HG02571 (cell line): ENCODE results near the gene ARMCX4.
"Not testable (repeated sequence)": the region's sequence is repeated elsewhere in the genome, so short reads cannot be mapped to it uniquely, and the experiment has no call there.

Source experiments
- ATAC-seq: cut with Tn5 transposase; IDR thresholded peaks from one replicate; pipeline ENCODE4 v1.9.1; 2021; ENCODE audit warnings: mild to moderate bottlenecking, moderate library complexity; ENCODE audit not compliant: unreplicated experiment

Gene ARMCX4

DNA sequence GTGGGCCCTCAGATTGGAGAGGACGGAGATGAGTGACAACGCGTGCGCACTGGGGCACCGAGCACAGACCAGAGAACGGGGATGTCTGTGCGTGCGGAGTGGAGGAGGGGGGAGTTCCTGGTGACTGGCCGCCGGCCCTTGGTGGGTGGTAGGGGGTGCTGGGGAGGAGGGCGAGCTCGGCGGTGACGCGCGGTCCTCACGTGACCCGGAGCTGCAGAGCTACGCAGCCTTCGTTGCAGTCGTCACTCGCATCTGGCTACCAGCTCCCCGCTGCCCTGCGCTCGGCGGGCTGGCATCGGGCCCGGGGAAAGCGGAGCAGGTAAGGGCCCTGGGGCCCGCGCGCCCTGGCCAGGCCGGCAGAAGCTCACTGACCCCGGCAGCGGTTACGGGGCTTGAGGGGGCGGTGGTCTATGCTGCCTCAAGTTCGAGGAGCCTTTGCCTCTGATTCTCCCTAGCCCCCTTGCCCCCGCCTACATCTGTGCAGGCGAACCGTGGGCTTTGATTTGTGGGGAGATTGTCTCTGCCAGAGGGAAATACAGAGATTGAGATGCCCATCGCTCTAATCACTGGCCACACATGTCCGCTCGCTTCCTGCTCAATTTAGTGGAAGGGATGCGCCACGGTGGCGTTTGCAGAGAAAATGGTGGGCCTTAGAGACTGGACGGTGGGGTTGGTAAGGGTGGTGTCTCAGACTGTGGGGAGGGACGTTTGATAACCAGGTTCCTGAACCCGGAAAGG lies at the start of gene ARMCX4:
ARMCX4 (plus strand) TSS at position 245 of the 738 bp plus-strand sequence. CDS start 3,134 bp downstream, outside the sequence.
- no peak for ATAC-seq

DNA sequence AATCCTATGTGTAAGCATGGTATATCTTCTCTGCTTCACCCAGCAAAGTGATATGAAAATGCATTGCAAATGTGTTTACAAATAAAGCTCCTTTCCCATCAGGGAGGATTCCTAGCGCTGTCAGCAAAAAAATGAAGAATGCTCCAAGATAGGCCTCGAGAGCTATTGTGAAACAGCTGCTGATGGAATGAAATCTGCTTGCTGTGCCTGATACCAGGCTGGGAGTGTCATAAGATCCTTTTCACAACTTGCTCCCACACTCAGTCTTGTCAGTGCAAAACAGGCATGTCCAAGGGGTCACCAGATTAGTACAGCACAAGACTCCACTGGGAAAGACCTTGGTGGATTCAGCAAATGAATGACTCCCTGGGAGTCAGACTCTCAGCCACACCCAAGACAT lies 43.2 kb upstream of the ARMCX4 start:
- ATAC-seq, result no peak

DNA sequence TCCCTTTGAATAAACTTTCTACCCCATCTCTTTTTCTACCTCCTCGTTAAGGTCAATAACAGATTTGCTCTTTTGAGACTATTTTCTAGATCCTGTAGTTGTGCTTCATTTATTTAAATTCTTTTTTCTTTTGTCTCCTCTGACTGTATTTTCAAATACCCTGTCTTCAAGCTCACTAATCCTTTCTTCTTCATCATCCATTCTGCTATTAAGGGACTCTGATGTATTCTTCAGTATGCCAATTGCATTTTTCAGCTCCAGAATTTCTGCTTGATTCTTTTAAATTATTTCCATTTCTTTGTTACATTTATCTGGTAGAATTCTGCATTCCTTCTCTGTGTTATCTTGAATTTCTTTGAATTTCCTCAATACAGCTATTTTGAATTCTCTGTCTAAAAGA lies 36.0 kb upstream of the ARMCX4 start:
- ATAC-seq, result no peak

DNA sequence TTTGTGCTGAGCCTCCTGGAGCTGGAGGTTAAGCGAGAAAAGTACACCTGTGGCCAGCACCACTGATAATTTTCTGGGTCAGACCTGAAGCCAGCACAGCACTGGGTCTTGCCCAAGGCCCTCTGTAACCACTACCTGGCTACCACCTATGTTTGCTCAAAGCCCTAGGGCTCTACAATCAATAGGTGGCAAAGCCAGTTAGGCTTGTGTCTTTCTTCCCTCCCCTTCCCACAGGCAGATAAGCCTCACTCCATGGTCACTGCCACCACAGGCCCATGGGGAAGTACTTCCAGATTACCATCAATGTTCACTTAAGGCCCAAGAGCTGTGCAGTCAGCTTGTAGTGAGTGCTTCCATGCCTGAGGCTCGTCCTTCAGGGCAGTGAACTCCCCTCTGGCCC lies 35.2 kb upstream of the ARMCX4 start:
- ATAC-seq, result no peak

DNA sequence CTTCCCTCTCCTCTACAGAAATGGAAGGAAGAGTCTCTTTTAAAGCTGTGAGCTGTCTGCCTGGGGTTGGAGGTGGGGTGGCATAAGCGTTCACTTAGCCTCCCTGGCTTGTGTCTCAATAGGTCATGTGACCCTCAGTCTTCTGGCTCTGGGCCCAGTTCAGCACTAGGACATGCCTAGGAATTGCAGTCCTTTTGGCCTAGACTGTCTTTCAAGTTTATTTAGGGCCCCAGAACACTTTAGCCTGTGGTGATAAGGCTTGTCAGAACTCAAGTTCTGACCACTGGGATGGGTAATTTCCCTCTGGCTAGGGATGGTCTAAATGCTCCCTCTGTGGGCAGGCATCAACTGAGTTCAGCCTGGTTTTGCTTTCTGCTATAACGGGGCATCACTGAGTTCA lies 34.3 kb upstream of the ARMCX4 start:
- ATAC-seq, result no peak

DNA sequence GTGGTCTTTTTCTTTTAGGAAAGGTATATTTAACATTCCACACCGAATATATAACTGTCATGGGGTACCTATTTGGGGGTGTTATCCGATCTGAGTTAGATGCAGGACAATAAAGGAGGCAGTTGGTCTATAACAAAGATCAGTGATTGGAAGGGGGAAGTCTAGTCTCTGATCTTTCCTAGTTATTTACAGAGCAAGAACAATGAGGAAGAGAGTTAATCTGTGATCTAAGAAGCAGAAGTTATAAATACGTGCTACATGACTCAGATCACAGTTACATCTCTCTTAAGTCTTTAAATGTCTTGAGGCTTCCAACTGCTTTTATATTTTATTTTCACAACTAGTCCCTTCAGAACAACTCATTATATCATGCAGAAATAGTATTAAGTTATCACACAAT lies 33.2 kb upstream of the ARMCX4 start:
- ATAC-seq, result no peak

DNA sequence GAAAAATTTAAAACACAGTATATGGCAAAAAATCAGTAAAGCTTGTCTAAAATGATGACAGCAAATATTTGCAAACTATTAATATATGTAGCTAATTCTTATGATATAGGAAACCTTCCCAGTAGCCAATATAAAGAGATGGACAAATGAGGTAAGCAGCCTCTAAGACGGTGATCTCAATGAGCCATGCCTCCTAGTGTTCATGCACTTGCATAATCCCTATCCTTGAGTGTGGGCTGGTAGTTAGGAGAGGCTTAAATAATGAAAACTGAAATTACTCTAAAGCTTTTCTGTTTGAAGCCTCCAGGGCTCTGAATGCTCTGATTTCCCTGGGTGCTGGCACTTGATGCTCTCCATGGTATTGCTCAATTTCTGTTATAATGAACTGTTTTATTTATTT lies 24.6 kb upstream of the ARMCX4 start:
- no peak for ATAC-seq

DNA sequence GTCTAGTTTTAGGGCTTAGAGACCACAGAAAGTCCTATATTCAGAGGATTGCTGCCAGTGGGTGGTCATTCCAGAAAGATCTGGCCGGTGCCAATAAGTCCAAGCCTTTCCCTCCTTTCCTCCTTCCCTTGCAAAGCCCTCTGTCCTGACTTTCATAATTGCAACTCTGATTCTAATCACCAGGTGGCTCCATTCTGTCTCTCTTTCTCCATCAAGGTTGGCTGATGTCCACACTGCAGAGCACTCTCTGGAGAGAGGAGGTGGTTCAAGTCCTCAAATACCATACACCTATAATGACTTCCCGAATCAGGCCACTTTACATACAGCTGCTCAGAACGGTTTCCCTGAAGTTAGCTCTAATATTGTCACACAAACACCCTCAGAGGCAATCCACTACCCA lies 22.4 kb upstream of the ARMCX4 start:
- ATAC-seq, result no peak

DNA sequence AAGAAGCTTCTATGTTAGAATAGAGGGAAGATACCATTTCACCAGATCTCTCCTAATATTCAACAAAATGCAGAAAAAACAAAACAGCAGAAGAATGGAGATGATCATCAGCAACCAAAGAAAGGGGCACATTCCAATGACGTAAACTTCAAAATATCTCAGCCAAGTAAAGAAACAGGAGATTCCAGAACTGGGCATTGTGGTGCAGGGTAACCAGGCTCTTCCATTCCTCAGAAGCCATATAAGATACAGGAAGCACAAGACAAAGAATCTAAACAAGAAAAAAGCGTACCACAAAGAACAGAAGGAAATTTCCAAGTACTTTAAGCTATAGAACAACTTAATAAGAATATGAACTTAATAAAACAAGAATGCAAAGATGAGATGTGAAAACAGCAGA lies 6.9 kb upstream of the ARMCX4 start:
- ATAC-seq, result no peak

DNA sequence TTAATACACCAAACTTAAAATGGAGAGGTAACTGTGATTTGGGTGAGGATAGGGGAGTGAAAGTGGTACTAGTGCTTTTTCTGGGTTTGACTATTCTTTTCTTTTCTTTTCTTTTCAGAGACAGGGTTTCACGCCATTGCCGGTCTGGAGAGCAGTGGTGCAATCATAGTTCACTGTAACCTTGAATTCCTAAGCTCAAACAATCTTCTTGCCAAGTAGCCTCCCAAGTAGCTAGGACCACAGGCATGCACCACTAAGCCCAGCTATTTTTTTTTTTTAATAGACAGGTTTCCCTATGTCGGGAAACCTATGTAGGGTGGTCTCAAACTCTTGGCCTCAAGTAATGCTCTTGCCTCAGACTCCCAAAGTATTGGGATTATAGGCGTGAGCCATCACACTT lies 3.0 kb upstream of the ARMCX4 start:
- no peak for ATAC-seq

DNA sequence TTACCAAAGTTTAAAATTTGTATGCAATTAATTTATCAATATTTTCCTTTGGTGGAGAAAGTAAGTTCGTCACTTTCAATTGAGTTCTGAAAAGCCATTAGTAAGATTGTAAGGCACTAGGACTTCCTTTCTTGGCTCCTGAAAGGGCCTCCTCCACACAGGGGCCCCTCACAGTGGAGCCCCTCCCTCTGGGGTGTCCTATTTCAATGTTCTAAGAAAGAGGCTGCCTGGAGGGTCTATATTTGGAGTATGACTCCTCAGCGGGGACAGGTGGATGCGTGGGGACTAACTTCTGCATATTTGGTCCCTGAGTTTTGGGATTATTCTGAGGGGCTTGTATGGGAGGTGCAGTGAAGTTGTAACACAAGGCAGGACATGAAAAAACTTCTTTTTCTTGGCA lies 1.6 kb upstream of the ARMCX4 start:
- ATAC-seq, result no peak

DNA sequence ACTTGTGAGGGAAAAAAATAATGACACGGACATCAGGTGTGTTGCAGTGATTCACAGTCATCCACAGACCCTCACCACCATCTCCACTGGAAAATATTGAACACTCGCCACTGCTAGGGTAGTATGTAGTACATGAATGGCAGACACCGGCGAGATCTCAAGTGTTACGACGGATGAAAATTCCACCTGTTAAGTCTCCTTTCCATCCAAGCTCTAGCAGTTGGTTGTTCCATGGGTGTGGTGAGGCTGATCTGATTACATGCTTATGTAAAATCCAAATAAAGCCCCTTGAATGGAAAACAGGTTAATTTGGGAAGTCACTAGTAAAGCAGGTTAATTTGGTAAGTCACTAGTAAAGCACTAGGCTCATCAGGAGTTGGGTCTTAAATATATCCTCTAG lies 1.1 kb upstream of the ARMCX4 start:
- no peak for ATAC-seq

DNA sequence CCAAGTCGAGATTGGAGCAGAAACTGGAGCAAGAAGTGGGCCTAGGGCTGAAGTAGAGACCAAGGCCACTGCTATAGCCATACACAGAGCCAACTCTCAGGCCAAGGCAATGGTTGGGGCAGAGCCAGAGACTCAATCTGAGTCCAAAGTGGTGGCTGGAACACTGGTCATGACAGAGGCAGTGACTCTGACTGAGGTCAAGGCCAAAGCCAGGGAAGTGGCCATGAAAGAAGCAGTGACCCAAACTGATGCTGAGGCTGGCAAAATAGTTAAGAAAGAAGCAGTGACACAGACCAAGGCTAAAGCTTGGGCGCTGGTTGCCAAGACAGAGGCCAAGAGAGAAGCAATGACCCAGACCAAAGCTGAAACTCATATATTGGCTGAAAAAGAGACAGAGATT lies 3.5 kb downstream of the ARMCX4 start:
- no peak for ATAC-seq

DNA sequence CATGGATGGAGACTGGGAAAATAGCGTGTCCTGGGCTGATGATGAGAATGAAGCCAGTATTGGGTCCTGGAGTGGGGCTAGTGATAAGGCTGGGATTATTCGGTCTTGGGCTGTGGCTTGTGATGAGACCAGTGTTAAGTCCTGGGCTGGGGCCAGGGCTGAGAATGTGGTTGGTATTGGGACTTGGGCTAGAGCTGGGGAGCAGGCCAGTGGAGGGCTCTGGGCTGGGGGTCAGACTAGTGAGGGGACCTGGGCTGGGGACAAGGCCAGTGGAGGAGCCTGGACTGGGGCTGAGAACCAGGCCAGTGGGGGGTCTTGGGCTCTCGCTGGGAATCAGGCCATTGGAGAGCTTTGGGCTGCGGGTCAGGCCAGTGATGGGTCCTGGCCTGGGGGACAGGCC lies 6.7 kb downstream of the ARMCX4 start:
- ATAC-seq, result no peak

DNA sequence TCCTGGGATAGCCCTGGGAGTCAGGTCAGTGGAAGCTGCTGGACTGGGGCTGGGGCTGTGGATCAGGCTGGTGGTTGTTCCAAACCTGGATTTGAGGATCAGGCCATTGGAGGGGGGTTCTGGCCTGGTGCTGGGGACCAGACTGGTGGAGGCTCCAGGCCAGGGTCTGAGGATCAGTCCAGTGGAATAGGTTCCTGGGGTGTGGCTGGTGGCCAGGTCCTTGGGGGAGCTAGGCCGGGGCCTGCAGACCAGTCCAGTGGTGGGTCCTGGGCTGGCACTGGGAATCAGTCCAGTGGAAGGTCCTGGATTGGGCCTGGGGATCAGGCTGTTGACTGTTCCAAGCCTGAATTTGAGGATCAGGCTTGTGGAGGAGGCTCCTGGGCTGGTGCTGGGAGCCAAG lies 8.0 kb downstream of the ARMCX4 start:
- no peak for ATAC-seq

DNA sequence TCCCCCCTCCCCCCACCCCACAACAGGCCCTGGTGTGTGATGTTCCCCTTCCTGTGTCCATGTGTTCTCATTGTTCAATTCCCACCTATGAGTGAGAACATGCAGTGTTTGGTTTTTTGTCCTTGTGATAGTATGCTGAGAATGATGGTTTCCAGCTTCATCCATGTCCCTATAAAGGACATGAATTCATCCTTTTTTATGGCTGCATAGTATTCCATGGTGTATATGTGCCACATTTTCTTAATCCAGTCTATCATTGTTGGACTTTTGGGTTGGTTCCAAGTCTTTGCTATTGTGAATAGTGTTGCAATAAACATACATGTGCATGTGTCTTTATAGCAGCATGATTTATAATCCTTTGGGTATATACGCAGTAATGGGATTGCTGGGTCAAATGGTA lies 17.7 kb downstream of the ARMCX4 start:
- not testable (repeated sequence) for ATAC-seq

DNA sequence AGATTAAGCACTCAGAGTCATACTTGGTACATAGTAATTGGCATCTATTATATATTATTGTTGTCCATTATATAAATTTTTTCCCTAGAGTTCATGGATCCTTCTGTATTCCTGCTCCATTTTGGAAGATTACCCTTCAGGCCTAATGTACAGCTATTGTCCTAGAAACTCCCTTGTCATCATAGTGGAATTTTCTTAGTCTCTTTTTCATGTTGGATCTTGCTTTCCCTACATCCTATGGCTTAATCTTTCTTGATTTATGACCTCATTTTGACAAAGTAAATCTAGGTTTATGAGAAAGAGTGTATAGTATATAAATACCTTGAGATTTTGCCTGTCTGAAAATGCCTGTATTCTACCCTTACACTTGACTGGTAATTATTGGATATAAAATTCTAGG lies 22.1 kb downstream of the ARMCX4 start:
- ATAC-seq, result no peak

DNA sequence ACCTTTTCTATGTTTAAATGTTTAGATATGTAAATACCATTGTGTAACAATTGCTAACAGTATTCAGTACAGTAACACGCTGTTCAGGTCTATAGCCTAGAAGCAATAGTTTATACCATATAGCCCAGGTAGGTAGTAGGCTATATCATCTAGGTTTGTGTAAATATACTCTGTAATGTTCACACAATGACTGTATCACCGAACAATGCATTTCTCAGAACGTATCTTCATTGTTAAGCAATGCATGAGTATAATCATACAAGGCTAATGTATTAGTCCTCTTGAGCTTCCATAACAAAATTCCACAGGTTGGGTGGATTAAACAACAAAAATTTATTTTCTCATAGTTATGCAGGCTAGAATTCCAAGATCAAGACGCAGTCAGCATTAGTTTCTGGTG lies 22.7 kb downstream of the ARMCX4 start:
- no peak for ATAC-seq

DNA sequence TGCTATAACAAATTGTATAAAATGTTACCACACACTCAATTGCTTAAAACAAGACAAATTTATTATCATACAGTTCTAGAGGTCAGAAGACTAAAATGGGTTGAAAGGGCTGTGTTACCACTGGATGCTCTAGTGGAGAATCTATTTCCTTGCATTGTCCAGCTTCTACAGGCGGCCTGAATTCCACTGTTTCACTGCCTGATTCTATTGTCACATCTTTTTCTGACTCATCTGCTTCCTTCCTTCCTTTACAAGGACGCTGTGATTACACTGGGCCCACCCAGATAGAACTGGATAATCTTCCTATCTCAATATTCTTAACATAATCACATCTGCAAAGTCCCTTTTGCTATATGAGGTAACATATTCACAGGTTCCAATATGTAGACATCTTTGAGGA lies 45.7 kb downstream of the ARMCX4 start:
- no peak for ATAC-seq
